ENCODE data around the gene SH3TC2. TPM values are rescaled to one million over a fixed set of nuclear protein-coding genes. Genes with fewer than 3 reads are reported as not detected.

The SH3TC2 gene
- total RNA-seq, 2 donors from 2014 or later, result 0.71 to 0.93 TPM

DNA sequence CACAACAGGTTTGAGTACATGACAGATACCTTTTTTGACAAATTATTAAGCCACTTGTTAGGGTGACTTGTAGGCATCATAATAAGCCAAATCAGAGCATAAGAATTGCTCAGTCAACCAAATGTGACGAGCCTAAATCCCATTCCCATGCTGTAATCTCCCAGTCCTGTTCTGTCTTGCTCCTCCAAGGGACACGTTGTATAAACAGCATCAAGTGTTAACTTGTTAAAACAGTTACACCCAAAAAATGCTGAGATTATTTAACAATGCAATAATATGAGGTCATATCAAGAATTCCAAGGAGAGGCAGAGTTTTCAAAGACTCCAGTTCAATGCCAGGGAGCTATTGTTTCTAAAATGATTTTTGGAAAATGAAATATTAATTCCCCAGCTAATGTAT is 76.2 kb downstream of the SH3TC2 start:
- intact Hi-C loops (cut with DNase I), result no loop called here
- DNase-seq (ENCODE audit: low spot score), result no peak

DNA sequence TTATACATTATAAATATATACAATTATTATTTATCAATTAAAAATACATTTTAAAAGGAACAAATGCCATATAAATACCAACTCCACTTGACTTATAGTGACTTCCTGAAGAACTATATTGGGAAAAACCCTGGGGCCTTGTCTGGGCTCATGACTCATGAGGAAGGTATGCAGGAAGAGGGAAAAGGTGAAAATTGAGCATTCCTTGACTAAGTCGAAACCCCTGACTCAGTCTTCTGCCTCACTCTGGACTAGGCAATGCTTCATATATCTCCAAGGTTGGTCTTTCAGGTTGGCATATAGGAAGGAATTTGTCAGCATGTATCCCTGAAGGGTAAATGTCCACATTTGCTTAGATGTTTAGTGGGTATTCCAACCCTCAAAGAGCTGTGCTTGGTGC is 78.5 kb downstream of the SH3TC2 start:
- intact Hi-C loops (cut with DNase I), result no loop called here
- DNase-seq (ENCODE audit: low spot score), result no peak

DNA sequence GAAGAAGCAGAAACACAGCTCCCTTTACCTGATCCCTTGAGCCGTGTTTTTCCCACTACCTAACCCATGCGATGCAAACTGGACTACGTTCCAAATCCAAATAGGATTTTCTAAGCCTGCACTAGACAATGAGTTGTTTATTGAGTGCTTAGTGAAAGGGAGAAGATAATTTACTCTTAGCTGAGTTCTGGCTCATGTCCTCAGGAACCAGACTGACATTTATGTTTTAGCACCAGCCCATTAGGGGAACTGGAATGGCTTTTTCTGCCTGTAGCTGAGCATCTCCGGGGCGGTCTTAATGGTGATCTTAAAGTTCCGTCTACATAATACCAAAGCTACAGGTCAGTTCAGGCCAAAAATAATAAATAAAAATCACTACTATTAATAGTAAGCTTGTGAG is 81.5 kb downstream of the SH3TC2 start:
- no peak for DNase-seq (ENCODE audit: low spot score)
- intact Hi-C loops (cut with DNase I), result no loop called here

DNA sequence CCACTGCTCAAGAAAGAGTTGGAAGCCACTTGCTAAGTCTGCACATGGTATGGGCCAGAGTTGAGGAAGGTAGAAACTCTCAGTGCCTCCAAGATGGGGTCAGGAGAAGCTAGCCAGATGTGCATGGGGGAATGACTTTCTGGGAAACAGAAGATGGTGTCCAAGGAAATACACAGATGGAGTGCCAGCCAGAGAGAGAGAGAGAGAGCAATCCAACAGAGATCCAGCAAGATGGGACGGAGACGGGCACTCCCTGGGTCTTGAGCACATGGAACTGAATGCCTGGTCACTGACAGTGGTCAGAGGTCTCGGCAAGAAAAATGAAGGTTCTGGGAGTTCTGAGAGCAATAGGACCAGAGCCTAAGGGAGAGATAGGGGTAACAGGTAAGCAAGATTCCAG is 82.1 kb downstream of the SH3TC2 start:
- intact Hi-C loops (cut with DNase I), result no loop called here

DNA sequence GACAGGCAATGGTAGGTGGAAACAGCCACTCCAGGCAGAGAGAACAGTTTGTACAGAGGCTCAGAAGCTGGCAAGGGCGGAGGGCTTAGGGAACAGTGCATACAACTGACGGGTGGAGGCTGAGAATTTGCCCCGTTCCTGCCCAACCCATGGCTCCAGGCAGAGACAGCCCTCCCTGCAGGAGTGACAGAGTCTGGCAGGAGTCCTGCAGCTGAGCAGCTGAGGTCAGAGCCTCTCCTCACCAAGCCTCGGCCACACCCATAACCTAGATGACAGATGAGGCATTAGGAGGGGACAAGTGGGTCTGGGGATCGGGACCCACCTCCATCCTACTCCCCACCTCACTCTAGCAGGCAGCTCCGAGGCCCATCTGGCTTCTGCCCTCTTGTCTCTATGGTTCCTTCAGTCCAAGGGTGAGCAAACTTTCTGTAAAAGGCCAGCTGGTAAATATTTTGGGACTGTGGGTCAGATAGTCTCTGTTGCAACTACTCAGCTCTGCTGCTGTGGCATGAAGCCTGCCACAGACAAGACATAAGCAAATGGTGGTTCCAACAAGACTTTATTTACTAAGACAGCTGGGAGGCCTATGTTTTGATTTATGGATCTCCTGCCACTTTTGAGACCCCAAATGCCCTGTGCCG is 83.7 kb downstream of the SH3TC2 start:
- intact Hi-C loops (cut with DNase I), result no loop called here
- no peak for DNase-seq (ENCODE audit: low spot score)

More for the DNA sequence above, 82.1 kb downstream of the SH3TC2 start:
- DNase-seq (ENCODE audit: low spot score), result no peak

DNA sequence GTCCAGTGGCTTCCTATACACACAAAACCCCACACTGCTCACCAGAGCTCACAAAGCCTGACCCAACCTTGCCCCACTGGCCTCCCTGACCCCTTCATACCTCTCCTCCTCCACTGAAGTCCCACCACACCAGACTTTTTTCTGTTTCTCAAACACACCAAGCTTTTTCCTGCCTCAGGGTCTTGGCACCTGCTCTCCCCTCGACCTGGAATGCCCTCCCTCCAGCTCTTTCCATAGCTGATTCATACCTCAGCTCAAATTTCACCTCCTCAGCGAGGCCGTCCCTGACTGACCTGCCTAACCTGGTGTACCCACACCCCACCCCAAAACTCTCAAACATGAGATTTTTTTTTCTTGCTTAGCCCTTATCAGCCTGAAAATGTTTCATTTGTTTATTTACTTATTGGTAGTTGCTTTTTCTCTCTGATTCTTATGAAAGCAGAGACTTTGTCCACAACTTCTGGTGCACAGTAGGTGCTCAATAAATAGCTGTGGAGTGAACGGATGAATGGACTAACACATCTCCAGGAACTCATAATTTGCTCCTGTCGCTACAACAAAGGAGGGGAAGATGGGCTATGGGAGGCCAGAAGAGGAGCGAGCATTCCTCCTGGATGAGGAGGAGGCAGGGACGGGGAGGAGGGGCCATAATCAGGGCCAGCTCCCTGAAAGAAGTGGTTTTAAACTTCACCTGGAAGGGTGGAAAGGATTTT is 84.3 kb downstream of the SH3TC2 start:
- DNase-seq (ENCODE audit: low spot score), result no peak
- intact Hi-C loops (cut with DNase I), result no loop called here

DNA sequence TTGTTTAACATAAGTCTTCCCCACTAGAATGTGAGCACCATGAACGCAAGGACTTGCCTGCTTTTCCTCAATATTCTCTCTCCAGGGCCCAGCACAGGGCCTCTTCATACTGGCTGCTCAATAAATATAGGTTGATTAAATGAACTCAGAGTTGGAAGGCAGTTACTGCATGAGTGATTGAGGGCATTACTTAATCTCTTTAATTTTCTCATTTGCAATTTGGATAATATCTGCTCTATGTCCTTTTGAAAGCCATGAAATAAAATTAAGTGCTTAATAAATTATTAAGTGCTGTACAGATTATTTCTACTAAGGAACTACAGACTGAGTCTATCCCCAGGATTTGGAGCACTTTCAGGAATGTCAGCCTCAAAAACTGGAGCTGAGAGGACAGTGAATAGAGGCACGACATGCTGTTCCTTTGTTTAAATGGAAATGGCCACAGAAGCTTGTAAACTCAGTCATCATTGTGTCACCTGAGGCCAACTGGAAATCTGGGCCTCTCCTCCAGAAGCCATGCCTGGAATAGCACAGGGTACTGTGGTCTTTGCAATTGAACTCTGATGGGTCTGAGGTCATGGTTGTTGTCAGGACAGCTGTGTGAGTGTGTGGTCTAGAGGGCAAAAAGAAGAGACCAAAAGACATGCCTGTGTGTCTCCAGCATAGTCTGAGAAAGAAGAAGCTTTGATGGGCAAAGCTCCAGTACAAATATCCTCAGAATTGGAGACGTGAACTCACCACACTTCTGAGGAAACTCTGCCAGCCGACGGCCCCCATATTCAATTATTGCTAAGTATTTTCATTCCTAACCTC is 86.1 kb downstream of the SH3TC2 start:
- intact Hi-C loops (cut with DNase I), result no loop called here
- no peak for DNase-seq (ENCODE audit: low spot score)

DNA sequence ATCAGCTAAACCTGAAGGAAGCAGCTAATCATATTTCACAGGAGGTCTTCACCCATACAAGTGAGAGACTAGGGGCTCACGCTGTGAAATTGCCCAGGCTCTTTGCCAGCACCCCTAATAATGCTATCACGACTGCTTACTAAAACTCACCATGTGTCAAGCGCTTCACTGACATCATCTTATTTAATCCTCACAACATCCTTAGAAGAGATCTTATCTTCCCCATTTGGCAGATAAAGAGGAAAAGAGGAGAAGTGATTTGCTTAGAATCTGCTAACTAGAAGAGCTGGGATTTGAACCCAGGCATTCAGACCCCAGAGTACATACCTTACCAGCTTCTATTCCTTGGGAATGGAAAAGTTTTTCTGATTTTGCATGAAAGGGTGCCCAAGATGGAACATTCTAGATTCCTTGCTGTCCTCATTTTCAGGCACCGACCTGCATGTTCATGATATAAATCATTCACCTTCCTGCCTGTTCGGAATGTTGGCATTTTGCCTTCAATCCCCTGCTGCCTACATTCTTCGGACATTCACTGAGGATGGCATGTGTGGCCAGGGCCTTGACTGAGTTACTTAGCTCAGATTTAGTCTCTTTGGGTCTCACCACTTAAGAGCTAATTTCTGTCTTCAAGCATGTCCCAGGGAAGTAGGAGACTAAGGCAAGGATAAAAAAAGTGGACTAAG is 88.1 kb downstream of the SH3TC2 start:
- intact Hi-C loops (cut with DNase I), result no loop called here
- no peak for DNase-seq (ENCODE audit: low spot score)

DNA sequence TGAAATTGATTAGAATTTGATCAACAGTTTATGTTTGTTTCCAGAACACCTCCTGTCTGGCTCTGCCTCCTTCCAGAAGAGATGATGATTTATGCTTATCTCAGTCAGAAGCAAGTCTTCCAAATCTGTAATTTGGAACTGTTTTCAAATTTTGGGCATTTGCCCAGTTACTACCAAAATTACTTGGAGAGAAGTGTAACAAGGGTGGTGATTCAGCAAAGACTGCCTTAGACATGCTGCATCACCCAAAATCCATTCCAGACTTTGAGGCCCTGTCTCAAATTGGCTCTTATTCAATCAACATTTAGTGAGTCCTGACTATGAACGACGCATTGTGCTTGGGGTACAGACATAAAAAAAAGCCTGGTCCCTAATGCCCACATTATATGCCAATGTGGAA is 89.4 kb downstream of the SH3TC2 start:
- no peak for DNase-seq (ENCODE audit: low spot score)
- intact Hi-C loops (cut with DNase I), result no loop called here

DNA sequence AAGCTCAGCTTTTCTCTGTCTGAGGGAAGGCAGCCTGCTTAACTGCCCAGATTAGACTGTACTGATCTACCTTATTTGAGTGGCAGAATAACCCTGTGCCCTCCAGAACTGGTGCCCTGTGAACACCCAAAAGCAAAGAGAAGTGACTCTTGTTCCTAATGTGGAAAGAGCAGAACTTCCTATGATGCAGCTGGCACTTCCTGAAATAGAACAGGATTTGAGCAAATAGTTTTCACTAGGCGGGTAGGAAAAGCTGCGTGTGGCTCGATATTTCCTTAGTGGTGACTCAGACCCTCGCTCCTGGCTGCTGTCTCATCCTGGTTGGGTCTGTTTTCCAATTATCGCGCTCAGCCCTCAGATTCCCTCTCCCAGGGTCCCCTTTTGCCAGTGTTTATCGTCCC is 89.9 kb downstream of the SH3TC2 start:
- peak; percentile 82 for DNase-seq (ENCODE audit: low spot score)
- intact Hi-C loops (cut with DNase I), result no loop called here

DNA sequence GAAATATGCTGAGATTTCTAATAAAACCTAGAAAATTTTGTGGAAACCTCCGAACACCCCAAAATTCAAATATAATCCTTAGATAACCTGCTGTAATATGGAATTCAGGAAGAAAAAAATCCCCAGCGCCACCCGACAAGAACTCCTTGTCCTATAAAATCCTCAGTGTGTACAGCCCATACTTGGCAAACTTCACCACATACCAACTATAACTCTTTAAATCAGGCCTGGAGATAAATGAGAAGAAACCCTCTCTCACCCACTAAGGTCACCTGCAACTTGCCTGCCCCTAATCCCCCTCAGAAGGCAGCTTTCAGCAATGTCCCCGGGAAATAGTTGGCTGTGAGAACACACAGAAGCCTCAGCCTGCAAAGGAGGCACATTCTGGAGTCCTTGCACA is 90.5 kb downstream of the SH3TC2 start:
- intact Hi-C loops (cut with DNase I), result no loop called here
- DNase-seq (ENCODE audit: low spot score), result no peak

DNA sequence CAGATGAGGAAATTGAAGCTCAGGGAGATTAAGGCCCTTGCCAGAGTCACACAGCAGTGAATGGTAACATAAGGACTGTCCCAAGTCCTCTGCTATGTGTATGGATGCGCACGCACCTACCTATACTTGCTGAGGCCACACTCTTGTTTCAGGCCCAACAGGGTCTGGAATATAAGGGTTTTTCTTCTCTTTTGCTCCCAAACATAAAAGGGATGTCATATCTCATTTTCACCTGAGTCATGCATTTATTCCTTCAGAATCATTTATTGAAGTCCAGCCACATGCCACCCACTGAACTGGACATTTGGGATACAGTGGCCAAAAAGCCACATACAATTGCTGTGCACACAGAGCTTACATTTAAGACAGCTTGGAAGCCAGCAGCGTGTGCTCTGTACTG is 92.0 kb downstream of the SH3TC2 start:
- DNase-seq (ENCODE audit: low spot score), result no peak
- intact Hi-C loops (cut with DNase I), result no loop called here

DNA sequence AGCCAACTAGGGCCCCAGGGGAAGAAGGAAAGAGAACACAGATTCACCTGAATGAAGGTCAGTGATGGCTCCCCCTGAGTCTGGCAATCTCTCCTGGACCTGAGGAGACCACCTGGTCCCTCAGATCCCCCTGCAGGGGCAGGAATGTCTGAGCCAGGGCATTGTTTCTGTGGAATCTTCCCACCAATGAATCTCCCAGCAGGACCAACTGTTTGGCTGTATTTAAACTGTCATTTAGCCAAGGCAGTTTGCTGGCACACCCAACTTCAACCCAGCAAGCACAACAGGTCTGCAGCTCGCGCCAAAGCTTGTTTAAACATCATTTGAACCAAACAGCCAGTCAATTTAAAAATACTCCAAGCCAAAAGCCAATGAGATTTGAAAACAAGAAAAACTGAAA is 92.6 kb downstream of the SH3TC2 start:
- intact Hi-C loops (cut with DNase I), result no loop called here
- DNase-seq (ENCODE audit: low spot score), result no peak

DNA sequence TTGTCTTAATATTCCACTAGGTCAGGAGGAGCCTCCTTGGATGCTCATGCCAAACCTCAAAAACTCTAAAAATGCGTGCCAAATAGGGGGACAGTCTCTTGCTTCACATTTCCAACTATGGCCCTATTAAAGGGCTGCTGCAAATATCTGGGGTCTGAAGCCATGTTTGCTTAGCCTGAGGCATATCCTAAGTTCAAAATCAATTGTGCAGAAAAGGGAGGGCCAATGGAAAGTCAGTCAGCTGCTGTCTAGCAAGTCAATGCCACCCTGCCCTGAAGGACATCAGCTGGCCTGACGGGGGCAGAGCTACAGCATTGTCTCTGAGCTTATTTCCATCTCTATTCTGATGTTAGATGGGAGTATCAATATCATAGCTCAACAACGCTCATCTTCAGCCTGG is 93.6 kb downstream of the SH3TC2 start:
- intact Hi-C loops (cut with DNase I), result no loop called here
- no peak for DNase-seq (ENCODE audit: low spot score)

DNA sequence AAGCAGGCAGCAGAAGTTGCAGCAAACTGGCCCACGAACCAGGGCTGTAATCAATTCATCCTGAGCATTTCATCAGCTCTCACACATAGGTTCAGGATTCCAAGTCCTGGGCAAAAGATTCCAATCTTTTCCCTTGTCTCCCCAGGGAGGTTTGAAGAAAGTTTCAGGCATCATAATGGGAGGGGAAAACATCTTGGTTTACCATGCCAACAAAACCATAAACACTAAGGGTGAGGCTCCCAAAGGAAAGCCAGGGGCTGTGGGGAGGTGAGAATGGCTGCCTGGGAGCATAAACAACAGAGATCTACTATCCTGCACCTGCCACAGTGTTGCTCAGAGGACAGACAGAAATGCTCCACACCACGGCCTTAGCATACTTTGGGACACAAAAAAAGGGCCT is 94.6 kb downstream of the SH3TC2 start:
- intact Hi-C loops (cut with DNase I), result no loop called here

DNA sequence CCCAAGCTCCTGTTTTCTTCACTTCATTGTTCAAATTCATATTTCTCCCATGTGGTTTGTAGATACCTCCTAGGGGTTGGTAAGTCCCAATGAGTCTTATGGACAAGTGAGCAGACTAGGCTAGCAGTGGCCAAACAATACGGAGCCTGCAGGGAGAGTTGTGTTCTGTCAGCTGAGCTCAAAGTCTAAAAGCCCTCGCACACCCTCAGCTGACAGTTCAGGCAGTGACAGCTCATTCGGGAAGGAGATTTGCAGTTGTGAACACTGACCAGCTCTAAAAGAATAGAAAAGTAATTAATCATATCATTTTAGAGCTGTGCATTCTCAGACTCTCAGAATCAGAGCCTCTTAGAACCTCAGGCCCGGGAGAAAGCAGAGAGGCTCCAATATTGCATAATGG is 95.1 kb downstream of the SH3TC2 start:
- intact Hi-C loops (cut with DNase I), result no loop called here
- DNase-seq (ENCODE audit: low spot score), result no peak

More for the DNA sequence above, 94.6 kb downstream of the SH3TC2 start:
- no peak for DNase-seq (ENCODE audit: low spot score)

DNA sequence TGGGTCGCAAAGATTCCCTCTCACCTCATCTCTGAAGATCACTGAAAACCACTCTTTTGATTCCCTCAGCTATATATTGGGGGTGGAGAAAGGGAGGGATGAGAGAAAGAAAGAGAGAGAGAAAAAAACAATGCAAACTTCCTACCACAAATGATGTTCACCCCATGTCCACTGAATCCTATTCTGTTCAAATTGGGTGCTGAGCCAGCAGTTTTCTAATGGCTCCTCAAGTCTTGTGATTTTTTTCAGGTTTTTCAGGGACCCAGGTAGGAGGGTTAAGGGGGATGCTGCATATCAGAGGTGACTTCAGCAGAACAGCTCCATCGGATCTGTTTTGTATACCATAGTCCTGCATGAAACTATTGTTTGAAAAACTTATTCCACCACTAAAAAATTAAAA is 95.9 kb downstream of the SH3TC2 start:
- no peak for DNase-seq (ENCODE audit: low spot score)
- intact Hi-C loops (cut with DNase I), result no loop called here

DNA sequence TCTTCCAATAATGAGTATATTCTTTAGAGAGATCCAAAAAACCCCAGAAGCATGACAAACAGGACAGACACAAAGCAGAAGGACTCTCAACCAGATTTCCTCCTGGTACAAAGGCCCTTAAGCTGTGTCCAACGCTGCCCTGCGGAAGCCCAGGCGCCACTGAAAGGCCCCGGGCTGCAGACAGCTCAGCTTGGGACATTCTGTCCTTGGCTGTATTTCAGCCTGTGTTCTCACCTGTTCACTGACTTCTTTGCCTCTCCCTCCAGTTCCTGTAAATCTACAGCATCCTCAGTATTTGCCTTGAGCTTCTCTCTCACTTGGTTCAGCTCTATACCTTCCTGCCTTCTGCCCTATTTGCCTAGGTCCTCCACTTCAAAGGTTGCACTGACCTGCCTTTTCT is 96.5 kb downstream of the SH3TC2 start:
- DNase-seq (ENCODE audit: low spot score), result no peak
- intact Hi-C loops (cut with DNase I), result no loop called here

DNA sequence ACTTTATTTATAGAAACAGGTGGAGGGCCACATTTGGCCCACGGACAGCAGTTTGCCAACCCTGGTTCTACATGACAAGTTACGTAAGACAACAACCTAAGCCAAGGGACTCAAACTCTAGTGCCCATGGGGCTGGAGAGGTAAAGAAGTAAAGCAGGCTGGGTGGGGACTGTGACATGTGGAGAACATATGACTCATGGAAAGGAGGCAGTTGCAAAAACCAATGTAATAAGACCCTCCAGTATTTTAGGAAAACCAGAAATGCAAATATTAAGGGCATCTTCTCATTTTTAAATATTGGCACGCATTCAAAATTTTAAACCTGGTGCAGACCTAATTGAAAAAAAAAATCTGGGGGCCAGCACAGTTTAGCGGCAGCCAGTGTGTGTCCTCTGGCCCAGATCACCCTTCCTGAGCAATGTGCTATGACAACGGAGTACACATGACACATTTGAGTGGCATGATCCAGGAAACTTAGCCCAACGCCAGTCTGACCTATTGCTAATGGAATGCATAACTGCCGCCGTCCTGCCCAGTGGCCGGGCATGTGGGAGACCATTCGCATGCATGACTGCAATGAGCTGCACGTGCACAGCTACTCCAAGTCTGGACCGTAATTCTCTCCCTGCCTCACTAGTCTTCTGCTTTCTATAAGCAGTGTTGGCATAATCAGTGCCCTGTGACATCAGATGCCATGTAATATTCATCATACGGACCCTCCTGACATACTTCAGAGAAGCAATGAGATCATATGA is 97.2 kb downstream of the SH3TC2 start:
- intact Hi-C loops (cut with DNase I), result no loop called here
- peak; percentile 84 for DNase-seq (ENCODE audit: low spot score)
